ENCODE measurements around the gene MNT.

The MNT gene

DNA sequence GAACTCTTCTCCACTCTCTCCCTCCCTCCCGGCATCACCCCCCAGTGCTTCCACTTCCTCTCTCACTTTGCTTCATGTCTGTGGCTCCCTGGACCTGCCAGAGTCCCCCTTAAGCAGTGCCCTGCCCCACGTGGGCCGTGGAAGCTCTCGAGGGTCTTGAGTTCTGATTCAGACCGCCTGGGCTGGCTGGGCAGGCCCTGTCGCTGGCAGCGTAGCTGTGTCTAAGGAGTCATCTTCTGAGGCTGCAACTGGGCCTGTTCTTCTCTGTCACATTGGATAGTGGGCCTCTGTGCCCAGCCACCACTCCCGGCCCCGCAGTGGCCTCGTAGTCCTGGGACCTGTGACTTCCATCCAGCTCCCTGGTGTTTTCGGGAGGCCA lies 30.7 kb downstream of the MNT start:
- TF ChIP-seq, protein P1, sequence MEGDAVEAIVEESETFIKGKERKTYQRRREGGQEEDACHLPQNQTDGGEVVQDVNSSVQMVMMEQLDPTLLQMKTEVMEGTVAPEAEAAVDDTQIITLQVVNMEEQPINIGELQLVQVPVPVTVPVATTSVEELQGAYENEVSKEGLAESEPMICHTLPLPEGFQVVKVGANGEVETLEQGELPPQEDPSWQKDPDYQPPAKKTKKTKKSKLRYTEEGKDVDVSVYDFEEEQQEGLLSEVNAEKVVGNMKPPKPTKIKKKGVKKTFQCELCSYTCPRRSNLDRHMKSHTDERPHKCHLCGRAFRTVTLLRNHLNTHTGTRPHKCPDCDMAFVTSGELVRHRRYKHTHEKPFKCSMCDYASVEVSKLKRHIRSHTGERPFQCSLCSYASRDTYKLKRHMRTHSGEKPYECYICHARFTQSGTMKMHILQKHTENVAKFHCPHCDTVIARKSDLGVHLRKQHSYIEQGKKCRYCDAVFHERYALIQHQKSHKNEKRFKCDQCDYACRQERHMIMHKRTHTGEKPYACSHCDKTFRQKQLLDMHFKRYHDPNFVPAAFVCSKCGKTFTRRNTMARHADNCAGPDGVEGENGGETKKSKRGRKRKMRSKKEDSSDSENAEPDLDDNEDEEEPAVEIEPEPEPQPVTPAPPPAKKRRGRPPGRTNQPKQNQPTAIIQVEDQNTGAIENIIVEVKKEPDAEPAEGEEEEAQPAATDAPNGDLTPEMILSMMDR (IDR thresholded peaks at IDR 0.05; ENCODE audit: low read depth, low read length), result no peak
- no peak overlapping the region for H3K4me3 ChIP-seq (ENCODE audit: low read depth, low read length)

DNA sequence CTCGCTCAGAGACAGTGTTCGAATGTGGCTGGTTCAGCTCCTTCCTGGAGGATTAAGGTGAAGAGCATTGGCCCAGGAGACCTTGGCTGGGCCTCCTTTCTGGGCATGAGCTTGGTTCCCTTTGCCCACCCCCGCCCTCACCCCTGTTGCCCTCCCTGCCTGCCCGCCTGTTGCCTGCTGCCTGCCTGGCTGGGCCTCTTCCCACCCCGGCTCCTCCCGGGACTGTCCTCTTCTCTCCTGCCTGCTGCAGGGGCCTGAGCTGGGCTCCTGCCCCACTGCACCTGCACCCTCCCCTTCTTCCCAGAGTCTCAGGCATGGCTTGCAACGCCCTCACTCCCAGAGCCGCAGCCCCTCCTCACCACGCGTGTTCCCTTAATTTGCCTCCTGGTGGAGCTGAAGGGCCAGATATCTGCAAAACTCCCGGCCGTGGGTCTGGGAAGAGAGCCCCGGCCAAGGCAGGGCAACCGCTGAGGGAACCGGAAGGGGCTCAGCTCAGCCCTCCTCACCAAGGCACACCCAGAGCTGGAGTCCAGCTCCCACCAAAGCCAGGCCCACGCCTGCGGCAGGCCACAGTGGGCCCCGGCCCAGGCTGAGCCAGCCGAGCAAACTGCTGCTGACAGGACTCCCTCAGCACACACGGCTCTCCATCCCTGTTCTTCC lies 31.2 kb downstream of the MNT start:
- TF ChIP-seq, protein P1 (IDR thresholded peaks at IDR 0.05; ENCODE audit: low read depth, low read length), result no peak
- H3K4me3 ChIP-seq (ENCODE audit: low read depth, low read length), result no peak overlapping the region

DNA sequence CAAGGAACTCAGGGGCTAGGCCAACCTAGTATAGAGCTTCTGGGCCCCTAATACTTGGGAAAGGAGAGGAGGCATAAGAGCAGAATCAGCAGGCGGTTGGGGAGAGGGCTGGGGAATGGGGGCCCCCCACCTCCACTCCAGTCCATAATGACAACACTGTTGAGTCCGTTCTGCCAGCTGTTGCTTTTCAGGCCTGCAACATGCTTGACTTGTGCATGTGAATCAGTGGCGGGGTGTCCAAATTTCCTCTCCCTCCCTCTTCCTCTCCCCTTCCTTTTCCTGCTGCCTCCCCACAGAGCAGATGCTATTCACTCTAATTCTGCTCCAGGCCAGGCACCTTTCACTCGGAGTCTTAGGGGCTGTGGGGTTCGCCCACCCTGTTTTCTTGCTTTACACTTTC lies 31.8 kb downstream of the MNT start:
- no peak overlapping the region for H3K4me3 ChIP-seq (ENCODE audit: low read depth, low read length)
- TF ChIP-seq, protein P1 (IDR thresholded peaks at IDR 0.05; ENCODE audit: low read depth, low read length), result no peak

DNA sequence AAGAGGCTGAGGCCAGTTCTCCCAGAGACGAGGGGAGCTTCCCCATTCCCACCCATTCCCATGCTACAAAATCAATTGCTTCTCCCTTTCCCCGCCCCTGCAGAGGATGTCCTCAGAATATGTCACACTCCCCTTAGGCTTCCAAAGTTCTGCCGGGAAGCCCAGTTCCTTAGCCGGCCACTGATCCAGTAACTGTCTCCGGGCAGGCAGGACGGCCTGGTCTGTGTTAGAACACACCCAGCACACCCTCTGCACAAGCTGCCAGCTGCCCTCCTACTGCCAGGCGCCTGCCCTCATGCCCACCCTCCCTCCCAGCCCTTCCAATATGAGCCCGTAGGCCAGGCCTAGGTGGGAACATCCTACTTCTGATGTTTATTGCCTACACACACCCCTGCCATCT lies 32.5 kb downstream of the MNT start:
- no peak overlapping the region for H3K4me3 ChIP-seq (ENCODE audit: low read depth, low read length)
- TF ChIP-seq, protein P1 (IDR thresholded peaks at IDR 0.05; ENCODE audit: low read depth, low read length), result no peak

DNA sequence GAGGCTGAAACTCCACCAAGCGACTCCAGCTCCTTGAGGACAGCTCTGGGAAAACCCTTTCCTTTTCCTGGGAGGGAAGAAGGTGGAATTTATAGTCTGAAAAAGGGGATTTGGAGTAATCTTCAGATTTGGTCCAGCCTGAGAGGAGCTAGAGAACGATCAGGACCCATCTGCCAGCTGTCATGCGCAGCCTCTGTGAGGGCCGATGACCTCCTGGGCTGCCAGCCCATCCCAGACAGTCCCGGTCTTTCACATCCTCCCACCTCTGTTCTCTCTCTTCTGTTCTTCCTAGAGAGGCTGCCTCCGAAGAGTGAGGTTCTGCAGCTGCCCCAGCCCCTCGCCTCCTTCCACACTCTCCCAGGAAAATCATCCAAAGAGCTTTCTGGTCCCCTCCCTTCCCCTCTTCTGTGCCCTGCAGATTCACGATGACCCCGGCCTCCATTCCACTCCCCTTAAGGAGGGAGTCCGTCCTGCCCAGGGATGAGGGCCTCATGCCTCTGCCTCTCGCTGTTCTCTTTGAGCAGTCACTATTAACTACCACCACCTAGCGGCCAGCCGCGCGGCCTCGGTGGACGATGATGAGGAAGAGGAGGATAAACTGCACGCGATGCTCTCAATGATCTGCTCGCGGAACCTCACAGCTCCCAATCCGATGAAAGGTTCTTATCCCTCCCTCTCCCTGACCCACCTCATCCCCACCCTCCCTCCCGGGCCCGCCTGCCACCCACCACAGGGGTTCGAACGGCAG lies 33.9 kb downstream of the MNT start:
- TF ChIP-seq, protein P1 (IDR thresholded peaks at IDR 0.05; ENCODE audit: low read depth, low read length), result no peak
- H3K4me3 ChIP-seq (ENCODE audit: low read depth, low read length), result no peak overlapping the region

DNA sequence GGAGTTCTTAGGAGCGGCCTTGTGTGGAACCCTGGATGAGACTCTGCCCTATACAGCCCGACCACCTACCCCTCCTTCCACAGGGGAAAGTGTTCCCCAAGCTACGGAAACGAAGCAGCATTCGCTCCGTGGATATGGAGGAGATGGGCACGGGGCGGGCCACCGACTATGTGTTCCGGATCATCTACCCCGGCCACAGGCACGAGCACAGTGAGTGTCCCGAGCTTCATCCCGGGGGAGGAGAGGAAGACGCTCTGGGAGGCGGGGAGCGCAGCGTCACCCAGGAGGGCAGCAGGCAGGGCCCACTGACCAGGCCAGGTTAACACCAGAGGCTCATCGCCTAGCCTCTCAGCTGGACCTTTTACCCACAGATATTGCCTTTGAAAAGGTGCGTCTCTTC lies 35.7 kb downstream of the MNT start:
- TF ChIP-seq, protein P1 (IDR thresholded peaks at IDR 0.05; ENCODE audit: low read depth, low read length), result no peak

DNA sequence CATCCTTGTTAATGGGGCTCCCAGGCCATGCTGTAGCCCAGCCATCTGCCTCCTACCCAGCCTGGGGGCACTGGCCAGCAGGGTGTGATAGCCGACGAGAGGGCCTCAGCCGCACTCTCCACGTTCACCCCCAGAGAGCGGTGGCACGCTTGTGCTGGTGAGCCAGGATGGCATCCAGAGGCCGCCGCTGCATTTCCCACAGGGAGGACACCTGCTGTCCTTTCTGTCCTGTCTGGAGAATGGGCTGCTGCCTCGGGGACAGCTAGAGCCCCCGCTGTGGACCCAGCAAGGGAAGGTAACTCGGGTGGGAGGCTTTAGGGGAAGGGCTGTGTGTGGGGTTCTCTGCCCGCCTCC lies 36.1 kb downstream of the MNT start:
- no peak overlapping the region for H3K4me3 ChIP-seq (ENCODE audit: low read depth, low read length)
- TF ChIP-seq, protein P1 (IDR thresholded peaks at IDR 0.05; ENCODE audit: low read depth, low read length), result no peak

More for the DNA sequence above, 35.7 kb downstream of the MNT start:
- no peak overlapping the region for H3K4me3 ChIP-seq (ENCODE audit: low read depth, low read length)
